HEK293 (cell line): ENCODE measurements around the gene TMEM255B.

Experiments
- ELK4 ChIP-seq: IDR thresholded peaks from 2 replicates; pipeline ENCODE4 v1.6.1; 2011; ENCODE audit warnings: mild to moderate bottlenecking, low read depth, low read length, borderline replicate concordance
- HOXA7 ChIP-seq: sonication (generic); formaldehyde crosslinking; IDR thresholded peaks from 2 replicates; pipeline ENCODE4 v1.8.1; 2022; ENCODE audit warnings: missing genetic modification reagents, borderline replicate concordance
- PBX3 ChIP-seq: sonication (generic); formaldehyde crosslinking; IDR thresholded peaks from 2 replicates; pipeline ENCODE4 v1.8.1; 2022; ENCODE audit warnings: mild to moderate bottlenecking, moderate library complexity, missing genetic modification reagents
- REPIN1 ChIP-seq: fragments of 450-650 bp; formaldehyde crosslinking; IDR thresholded peaks from 2 replicates; pipeline ENCODE4 v1.5.1; 2017; ENCODE audit warnings: missing biosample characterization, missing genetic modification characterization, low read depth
- ZBTB10 ChIP-seq: fragments of 450-650 bp; formaldehyde crosslinking; IDR thresholded peaks from 2 replicates; pipeline ENCODE4 v1.5.1; 2016; ENCODE audit warnings: missing biosample characterization, missing genetic modification characterization
- ZNF10 ChIP-seq: fragments of 450-650 bp; formaldehyde crosslinking; IDR thresholded peaks from 2 replicates; pipeline ENCODE4 v1.5.1; 2017; ENCODE audit warnings: missing biosample characterization, missing genetic modification characterization
- ZNF169 ChIP-seq: fragments of 450-650 bp; formaldehyde crosslinking; IDR thresholded peaks from 2 replicates; pipeline ENCODE4 v1.5.1; 2016; ENCODE audit warnings: missing biosample characterization, missing genetic modification characterization
- ZNF184 ChIP-seq: fragments of 450-650 bp; IDR thresholded peaks from 2 replicates; pipeline ENCODE4 v1.5.1; 2018; ENCODE audit warnings: missing biosample characterization, mild to moderate bottlenecking, missing genetic modification characterization
- ZNF362 ChIP-seq: fragments of 450-650 bp; formaldehyde crosslinking; IDR thresholded peaks from 2 replicates; pipeline ENCODE4 v1.5.1; 2016; ENCODE audit warnings: missing biosample characterization, missing genetic modification characterization
- ZNF404 ChIP-seq: fragments of 450-650 bp; formaldehyde crosslinking; IDR thresholded peaks from 2 replicates; pipeline ENCODE4 v1.5.1; 2017; ENCODE audit warnings: missing biosample characterization, missing genetic modification characterization
- ZNF514 ChIP-seq: fragments of 450-650 bp; formaldehyde crosslinking; IDR thresholded peaks from 2 replicates; pipeline ENCODE4 v1.5.1; 2016; ENCODE audit warnings: missing biosample characterization, missing genetic modification characterization
- ZNF544 ChIP-seq: fragments of 450-650 bp; formaldehyde crosslinking; IDR thresholded peaks from 2 replicates; pipeline ENCODE4 v1.5.0; 2017; ENCODE audit warnings: missing biosample characterization, missing genetic modification characterization
- ZNF555 ChIP-seq: fragments of 450-650 bp; formaldehyde crosslinking; conservative IDR thresholded peaks from 2 replicates; pipeline ENCODE4 v1.5.1; 2017; ENCODE audit warnings: missing biosample characterization, mild to moderate bottlenecking, missing genetic modification characterization, inconsistent platforms
- ZNF558 ChIP-seq: fragments of 450-650 bp; formaldehyde crosslinking; IDR thresholded peaks from 2 replicates; pipeline ENCODE4 v1.5.1; 2016; ENCODE audit warnings: missing biosample characterization, missing genetic modification characterization
- ZNF600 ChIP-seq: fragments of 450-650 bp; formaldehyde crosslinking; IDR thresholded peaks from 2 replicates; pipeline ENCODE4 v1.5.1; 2016; ENCODE audit warnings: missing biosample characterization, missing genetic modification characterization
- ZNF792 ChIP-seq: fragments of 450-650 bp; formaldehyde crosslinking; IDR thresholded peaks from 2 replicates; pipeline ENCODE4 v1.5.1; 2016; ENCODE audit warnings: missing biosample characterization, missing genetic modification characterization
- ZSCAN16 ChIP-seq: fragments of 450-650 bp; formaldehyde crosslinking; IDR thresholded peaks from 2 replicates; pipeline ENCODE4 v1.5.1; 2016; ENCODE audit warnings: missing biosample characterization, missing genetic modification characterization
- ZSCAN18 ChIP-seq: fragments of 450-650 bp; formaldehyde crosslinking; IDR thresholded peaks from 2 replicates; pipeline ENCODE4 v1.5.1; 2016; ENCODE audit warnings: missing biosample characterization, missing genetic modification characterization
- TF ChIP-seq, protein P1 (sequence below): fragments of 450-650 bp; formaldehyde crosslinking; IDR thresholded peaks from 2 replicates; pipeline ENCODE4 v1.5.1; 2016; ENCODE audit warnings: missing biosample characterization, missing genetic modification characterization
- TF ChIP-seq, protein P2 (sequence below): fragments of 450-650 bp; formaldehyde crosslinking; conservative IDR thresholded peaks from 2 replicates; pipeline ENCODE4 v1.5.1; 2016; ENCODE audit warnings: low read depth, missing biosample characterization, missing genetic modification characterization
- TF ChIP-seq, protein P3 (sequence below): fragments of 450-650 bp; formaldehyde crosslinking; IDR thresholded peaks from 2 replicates; pipeline ENCODE4 v1.5.1; 2016; ENCODE audit warnings: missing biosample characterization, missing genetic modification characterization
- TF ChIP-seq, protein P4 (sequence below): fragments of 450-650 bp; formaldehyde crosslinking; IDR thresholded peaks from 2 replicates; pipeline ENCODE4; 2016; ENCODE audit warnings: missing biosample characterization, missing genetic modification characterization

The TMEM255B gene

GRCh38 chr13:113774177-113775107 is 15.4 kb downstream of the TMEM255B start (continued):
- TF ChIP-seq ZNF362 (tag by site-specific recombination) (no peak), PBX3 (CRISPR knock-in tag) (no peak), ZNF514 (tag by site-specific recombination) (no peak), ZBTB10 (no peak), ZNF544 (tag by site-specific recombination) (0 out of 2 replicates have a peak, but pooled peaks have one; percentile 66), ZNF10 (no peak), REPIN1 (tag by site-specific recombination) (no peak), ELK4 (no peak), ZNF184 (tag by site-specific recombination) (no peak), ZSCAN16 (tag by site-specific recombination) (no peak), ZNF169 (no peak), ZNF600 (tag by site-specific recombination) (no peak), ZNF404 (tag by site-specific recombination) (no peak), ZNF555 (tag by site-specific recombination) (no peak), ZNF792 (tag by site-specific recombination) (no peak), ZSCAN18 (tag by site-specific recombination) (no peak; the same call in 1 of the 2 replicates), HOXA7 (CRISPR knock-in tag) (no peak), ZNF558 (tag by site-specific recombination) (no peak)
- TF ChIP-seq, protein P1, sequence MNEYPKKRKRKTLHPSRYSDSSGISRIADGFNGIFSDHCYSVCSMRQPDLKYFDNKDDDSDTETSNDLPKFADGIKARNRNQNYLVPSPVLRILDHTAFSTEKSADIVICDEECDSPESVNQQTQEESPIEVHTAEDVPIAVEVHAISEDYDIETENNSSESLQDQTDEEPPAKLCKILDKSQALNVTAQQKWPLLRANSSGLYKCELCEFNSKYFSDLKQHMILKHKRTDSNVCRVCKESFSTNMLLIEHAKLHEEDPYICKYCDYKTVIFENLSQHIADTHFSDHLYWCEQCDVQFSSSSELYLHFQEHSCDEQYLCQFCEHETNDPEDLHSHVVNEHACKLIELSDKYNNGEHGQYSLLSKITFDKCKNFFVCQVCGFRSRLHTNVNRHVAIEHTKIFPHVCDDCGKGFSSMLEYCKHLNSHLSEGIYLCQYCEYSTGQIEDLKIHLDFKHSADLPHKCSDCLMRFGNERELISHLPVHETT (tag by site-specific recombination): no peak
- TF ChIP-seq, protein P2, sequence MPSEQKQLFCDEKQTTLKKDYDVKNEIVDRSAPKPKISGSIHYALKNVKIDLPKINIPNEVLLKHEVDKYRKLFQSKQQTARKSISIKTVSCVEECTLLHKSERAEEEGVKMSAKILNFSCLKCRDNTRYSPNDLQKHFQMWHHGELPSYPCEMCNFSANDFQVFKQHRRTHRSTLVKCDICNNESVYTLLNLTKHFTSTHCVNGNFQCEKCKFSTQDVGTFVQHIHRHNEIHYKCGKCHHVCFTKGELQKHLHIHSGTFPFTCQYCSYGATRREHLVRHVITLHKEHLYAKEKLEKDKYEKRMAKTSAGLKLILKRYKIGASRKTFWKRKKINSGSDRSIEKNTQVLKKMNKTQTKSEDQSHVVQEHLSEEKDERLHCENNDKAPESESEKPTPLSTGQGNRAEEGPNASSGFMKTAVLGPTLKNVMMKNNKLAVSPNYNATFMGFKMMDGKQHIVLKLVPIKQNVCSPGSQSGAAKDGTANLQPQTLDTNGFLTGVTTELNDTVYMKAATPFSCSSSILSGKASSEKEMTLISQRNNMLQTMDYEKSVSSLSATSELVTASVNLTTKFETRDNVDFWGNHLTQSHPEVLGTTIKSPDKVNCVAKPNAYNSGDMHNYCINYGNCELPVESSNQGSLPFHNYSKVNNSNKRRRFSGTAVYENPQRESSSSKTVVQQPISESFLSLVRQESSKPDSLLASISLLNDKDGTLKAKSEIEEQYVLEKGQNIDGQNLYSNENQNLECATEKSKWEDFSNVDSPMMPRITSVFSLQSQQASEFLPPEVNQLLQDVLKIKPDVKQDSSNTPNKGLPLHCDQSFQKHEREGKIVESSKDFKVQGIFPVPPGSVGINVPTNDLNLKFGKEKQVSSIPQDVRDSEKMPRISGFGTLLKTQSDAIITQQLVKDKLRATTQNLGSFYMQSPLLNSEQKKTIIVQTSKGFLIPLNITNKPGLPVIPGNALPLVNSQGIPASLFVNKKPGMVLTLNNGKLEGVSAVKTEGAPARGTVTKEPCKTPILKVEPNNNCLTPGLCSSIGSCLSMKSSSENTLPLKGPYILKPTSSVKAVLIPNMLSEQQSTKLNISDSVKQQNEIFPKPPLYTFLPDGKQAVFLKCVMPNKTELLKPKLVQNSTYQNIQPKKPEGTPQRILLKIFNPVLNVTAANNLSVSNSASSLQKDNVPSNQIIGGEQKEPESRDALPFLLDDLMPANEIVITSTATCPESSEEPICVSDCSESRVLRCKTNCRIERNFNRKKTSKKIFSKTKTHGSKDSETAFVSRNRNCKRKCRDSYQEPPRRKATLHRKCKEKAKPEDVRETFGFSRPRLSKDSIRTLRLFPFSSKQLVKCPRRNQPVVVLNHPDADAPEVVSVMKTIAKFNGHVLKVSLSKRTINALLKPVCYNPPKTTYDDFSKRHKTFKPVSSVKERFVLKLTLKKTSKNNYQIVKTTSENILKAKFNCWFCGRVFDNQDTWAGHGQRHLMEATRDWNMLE (tag by site-specific recombination): no peak
- TF ChIP-seq, protein P3, sequence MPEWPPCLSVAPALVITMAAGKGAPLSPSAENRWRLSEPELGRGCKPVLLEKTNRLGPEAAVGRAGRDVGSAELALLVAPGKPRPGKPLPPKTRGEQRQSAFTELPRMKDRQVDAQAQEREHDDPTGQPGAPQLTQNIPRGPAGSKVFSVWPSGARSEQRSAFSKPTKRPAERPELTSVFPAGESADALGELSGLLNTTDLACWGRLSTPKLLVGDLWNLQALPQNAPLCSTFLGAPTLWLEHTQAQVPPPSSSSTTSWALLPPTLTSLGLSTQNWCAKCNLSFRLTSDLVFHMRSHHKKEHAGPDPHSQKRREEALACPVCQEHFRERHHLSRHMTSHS (tag by site-specific recombination): peak; percentile 8; the same call in 1 of the 2 replicates
- TF ChIP-seq, protein P4, sequence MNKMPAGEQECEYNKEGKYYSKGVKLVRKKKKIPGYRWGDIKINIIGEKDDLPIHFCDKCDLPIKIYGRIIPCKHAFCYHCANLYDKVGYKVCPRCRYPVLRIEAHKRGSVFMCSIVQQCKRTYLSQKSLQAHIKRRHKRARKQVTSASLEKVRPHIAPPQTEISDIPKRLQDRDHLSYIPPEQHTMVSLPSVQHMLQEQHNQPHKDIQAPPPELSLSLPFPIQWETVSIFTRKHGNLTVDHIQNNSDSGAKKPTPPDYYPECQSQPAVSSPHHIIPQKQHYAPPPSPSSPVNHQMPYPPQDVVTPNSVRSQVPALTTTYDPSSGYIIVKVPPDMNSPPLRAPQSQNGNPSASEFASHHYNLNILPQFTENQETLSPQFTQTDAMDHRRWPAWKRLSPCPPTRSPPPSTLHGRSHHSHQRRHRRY: no peak
